ENCODE results near the gene DACH1. TPM values are rescaled to one million over a fixed set of nuclear protein-coding genes. Genes with fewer than 3 reads are reported as not detected.

Gene DACH1
- total RNA-seq, 2 experiments from 2014 or later, result 0.71 to 0.89 TPM

DNA sequence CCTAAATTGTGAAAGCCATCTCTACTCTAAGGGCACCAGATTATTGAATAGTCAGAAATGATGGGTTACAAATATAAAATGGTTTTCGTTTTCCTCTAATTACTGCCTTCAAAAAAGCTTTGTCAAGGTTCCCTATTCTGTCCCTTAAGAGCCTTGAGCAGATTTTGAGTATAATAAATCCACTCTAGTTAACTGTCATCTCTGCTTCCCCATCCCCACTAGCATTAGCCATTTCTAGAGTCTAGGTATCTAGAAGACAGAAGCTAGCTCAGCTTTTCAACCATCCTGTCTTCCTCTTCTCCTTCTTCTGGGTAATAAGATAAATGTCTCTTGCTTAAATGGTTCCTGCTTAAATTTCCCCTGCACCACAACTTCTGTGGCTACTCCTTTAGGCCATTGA is 290.4 kb downstream of the DACH1 start:
- Mint-ChIP-seq H3K27me3 (no peaks in the 10 kb centered on the region), H3K4me1 (ENCODE audit: low read depth) (no peaks in the 10 kb centered on the region), H3K27ac (no peak overlapping the region), H3K36me3 (ENCODE audit: low read depth) (no peaks in the 10 kb centered on the region), H3K4me3 (no peak overlapping the region), H3K9me3 (no peaks in the 10 kb centered on the region)
- DNase-seq (no peak), ATAC-seq (ENCODE audit: poor library complexity) (no peak)
- no peak for TF ChIP-seq CTCF (IDR thresholded peaks at IDR 0.05)
- Histone ChIP-seq H3K4me1 (ENCODE audit: insufficient read depth, low read length) (no peaks in the 10 kb centered on the region), H3K4me3 (ENCODE audit: low read length) (no peak overlapping the region), H3K27ac (ENCODE audit: low read depth in 1 of 2, low read length in 2 of 2) (no peak overlapping the region), H3K27me3 (ENCODE audit: control insufficient read depth in 1 of 2, insufficient read depth in 2 of 2, low read length in 2 of 2) (no peaks in the 10 kb centered on the region), H3K36me3 (ENCODE audit: insufficient read depth, low read length) (no peaks in the 10 kb centered on the region), H3K9me3 (ENCODE audit: control insufficient read depth in 1 of 2, insufficient read depth in 1 of 2, low read length in 2 of 2) (no peaks in the 10 kb centered on the region)
- intact Hi-C loops (cut with DNase I, micrococcal nuclease), result no loop called here
- ChIA-PET POLR2A (no interaction called here), CTCF (no interaction called here)

- ATAC-seq (ENCODE audit: poor library complexity) (no peak), DNase-seq (no peak)
- no peaks in the 10 kb centered on the region for H3K9me3 Mint-ChIP-seq
- ChIA-PET POLR2A (no interaction called here), CTCF (no interaction called here)
- intact Hi-C loops (cut with DNase I, micrococcal nuclease), result no loop called here
- H3K4me3 ChIP-seq (ENCODE audit: low read length), result no peak overlapping the region
- H3K27me3 Mint-ChIP-seq, result no peaks in the 10 kb centered on the region
- H3K4me1 Mint-ChIP-seq (ENCODE audit: low read depth), result no peaks in the 10 kb centered on the region
- H3K36me3 Mint-ChIP-seq (ENCODE audit: low read depth), result no peaks in the 10 kb centered on the region
- no peaks in the 10 kb centered on the region for H3K36me3 ChIP-seq (ENCODE audit: insufficient read depth, low read length)
- no peak overlapping the region for H3K4me3 Mint-ChIP-seq
- no peak overlapping the region for H3K27ac ChIP-seq (ENCODE audit: low read depth in 1 of 2, low read length in 2 of 2)
- H3K9me3 ChIP-seq (ENCODE audit: control insufficient read depth in 1 of 2, insufficient read depth in 1 of 2, low read length in 2 of 2), result no peaks in the 10 kb centered on the region
- TF ChIP-seq CTCF (IDR thresholded peaks at IDR 0.05), result no peak
- no peaks in the 10 kb centered on the region for H3K4me1 ChIP-seq (ENCODE audit: insufficient read depth, low read length)
- no peaks in the 10 kb centered on the region for H3K27me3 ChIP-seq (ENCODE audit: control insufficient read depth in 1 of 2, insufficient read depth in 2 of 2, low read length in 2 of 2)
- H3K27ac Mint-ChIP-seq, result no peak overlapping the region
Observed at GRCh38 chr13:71546881-71547280, 320.1 kb downstream of the DACH1 start.

DNA sequence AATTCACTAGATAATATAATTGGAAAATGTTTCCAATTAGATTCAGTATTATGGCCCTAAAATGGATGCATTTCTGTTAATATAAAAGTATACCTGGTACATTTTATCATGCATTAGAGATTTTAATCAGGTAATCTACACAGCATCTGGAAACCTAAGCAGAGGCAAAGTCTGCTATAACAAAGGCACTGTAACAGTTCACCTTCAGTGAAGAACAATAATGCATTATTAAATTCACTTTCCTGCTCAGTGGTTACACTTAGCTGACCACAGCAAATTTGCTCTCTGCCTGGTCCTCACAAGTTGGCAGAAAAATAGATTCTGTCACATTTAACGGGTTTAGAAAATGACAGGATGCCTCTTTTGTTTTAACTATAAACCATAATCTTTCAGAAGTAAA is 326.9 kb downstream of the DACH1 start:
- Mint-ChIP-seq H3K27ac (no peak overlapping the region), H3K4me1 (ENCODE audit: low read depth) (no peaks in the 10 kb centered on the region), H3K27me3 (no peaks in the 10 kb centered on the region), H3K9me3 (no peaks in the 10 kb centered on the region), H3K4me3 (no peak overlapping the region), H3K36me3 (ENCODE audit: low read depth) (no peaks in the 10 kb centered on the region)
- CTCF ChIA-PET, result no interaction called here
- no peak overlapping the region for H3K4me3 ChIP-seq (ENCODE audit: low read length)
- H3K4me1 ChIP-seq (ENCODE audit: insufficient read depth, low read length), result no peaks in the 10 kb centered on the region
- H3K36me3 ChIP-seq (ENCODE audit: insufficient read depth, low read length), result no peaks in the 10 kb centered on the region
- TF ChIP-seq CTCF (IDR thresholded peaks at IDR 0.05), result no peak
- H3K27ac ChIP-seq (ENCODE audit: low read depth in 1 of 2, low read length in 2 of 2), result no peak overlapping the region
- intact Hi-C loops (cut with DNase I, micrococcal nuclease), result no loop called here
- ATAC-seq (ENCODE audit: poor library complexity) (no peak), DNase-seq (no peak)
- POLR2A ChIA-PET, result no interaction called here
- H3K27me3 ChIP-seq (ENCODE audit: control insufficient read depth in 1 of 2, insufficient read depth in 2 of 2, low read length in 2 of 2), result no peaks in the 10 kb centered on the region
- H3K9me3 ChIP-seq (ENCODE audit: control insufficient read depth in 1 of 2, insufficient read depth in 1 of 2, low read length in 2 of 2), result no peaks in the 10 kb centered on the region

All from CD4-positive, alpha-beta T cell (primary cell).